Aorta (tissue), 5 donors: ENCODE measurements around the gene PHLDB2. TPM values are rescaled to one million over a fixed set of nuclear protein-coding genes. Genes with fewer than 3 reads are reported as not detected.
A peak's percentile ranks its signal among the peaks of the same experiment; 100 is the strongest.

Experiments used
- ATAC-seq: fragments of 200-7000 bp; cut with Tn5 transposase; one replicate; pipeline ENCODE4 v1.9.1; 2022; ENCODE audit warnings: moderate library complexity; ENCODE audit not compliant: low FRiP score
- DNase-seq, 2 donors: peaks; one replicate each; pipeline ENCODE4 v3.0.0-alpha.2; 2020
- H3K27ac ChIP-seq, 2 donors: one replicate each; pipeline ENCODE4 v1.5.1; 2013; ENCODE audit warnings: low read length in 2 of 2, mild to moderate bottlenecking in 2 of 2, moderate library complexity in 2 of 2, control low read depth in 1 of 2, inconsistent platforms in 1 of 2, low read depth in 1 of 2
- H3K27me3 ChIP-seq, 2 donors: one replicate each; pipeline ENCODE4 v1.6.1; 2013; ENCODE audit warnings: control low read depth in 1 of 2, low read length in 1 of 2, mild to moderate bottlenecking in 1 of 2, moderate library complexity in 1 of 2; ENCODE audit not compliant: insufficient read depth in 2 of 2, control insufficient read depth in 1 of 2
- H3K36me3 ChIP-seq, 2 donors: one replicate each; pipeline ENCODE4 v1.6.1; 2013; ENCODE audit warnings: control low read depth in 1 of 2, low read length in 1 of 2, mild to moderate bottlenecking in 1 of 2; ENCODE audit not compliant: insufficient read depth in 2 of 2, control insufficient read depth in 1 of 2
- H3K4me1 ChIP-seq, 2 donors: one replicate each; pipeline ENCODE4 v1.6.1; 2013; ENCODE audit warnings: low read length in 2 of 2, control low read depth in 1 of 2, mild to moderate bottlenecking in 1 of 2, moderate library complexity in 1 of 2; ENCODE audit not compliant: insufficient read depth in 2 of 2, control insufficient read depth in 1 of 2
- H3K4me3 ChIP-seq, 2 donors: one replicate each; pipeline ENCODE4 v1.5.1; 2013; ENCODE audit warnings: low read length in 2 of 2, control low read depth in 1 of 2, mild to moderate bottlenecking in 1 of 2
- H3K9me3 ChIP-seq: one replicate; pipeline ENCODE4 v1.6.1; 2013; ENCODE audit warnings: mild to moderate bottlenecking, low read length; ENCODE audit not compliant: control insufficient read depth
- WGBS, 2 donors: extraction: QIAGEN DNeasy Blood & Tissue Kit; methylation state at CpG; one replicate each; pipeline ENCODE4 v1.1.7; 2013; 5-methylcytosine and 5-hydroxymethylcytosine counted together
- intact Hi-C, 2 donors: fragments of 100-400 bp; cut with DNase I; formaldehyde crosslinking; loops; one replicate each; pipeline versions ENCODE4 v1.14.2 to v1.15.0; 2022
- polyA plus RNA-seq, 2 donors: library from polyadenylated mRNA; stranded (reverse); fragments of 200-250 nt; gene quantifications; one replicate each; pipeline ENCODE4 v1.2.3, GENCODE V29; 2013
- total RNA-seq, 2 donors: library from RNA; stranded (reverse); fragmentation: NEBNext Ultra II Directional; extraction: Animal tissue kit (Norgen Biotek cat#: 25700); gene quantifications; one replicate each; pipeline ENCODE4 v1.2.1, GENCODE V29; 2021
- donor health status: healthy with polysubstance abuse.
- donor health status: Bipolar disorder and iron deficiency.
- donor health status: DM: no; HTN: no; CAD: no.
- donor health status: DM: no; HTN: no; CAD: no.
- donor health status: DM: yes; HTN: yes; CAD: no.

The PHLDB2 gene
- total and polyA plus RNA-seq, 4 donors: 25.9 to 175 (median 112) TPM

DNA sequence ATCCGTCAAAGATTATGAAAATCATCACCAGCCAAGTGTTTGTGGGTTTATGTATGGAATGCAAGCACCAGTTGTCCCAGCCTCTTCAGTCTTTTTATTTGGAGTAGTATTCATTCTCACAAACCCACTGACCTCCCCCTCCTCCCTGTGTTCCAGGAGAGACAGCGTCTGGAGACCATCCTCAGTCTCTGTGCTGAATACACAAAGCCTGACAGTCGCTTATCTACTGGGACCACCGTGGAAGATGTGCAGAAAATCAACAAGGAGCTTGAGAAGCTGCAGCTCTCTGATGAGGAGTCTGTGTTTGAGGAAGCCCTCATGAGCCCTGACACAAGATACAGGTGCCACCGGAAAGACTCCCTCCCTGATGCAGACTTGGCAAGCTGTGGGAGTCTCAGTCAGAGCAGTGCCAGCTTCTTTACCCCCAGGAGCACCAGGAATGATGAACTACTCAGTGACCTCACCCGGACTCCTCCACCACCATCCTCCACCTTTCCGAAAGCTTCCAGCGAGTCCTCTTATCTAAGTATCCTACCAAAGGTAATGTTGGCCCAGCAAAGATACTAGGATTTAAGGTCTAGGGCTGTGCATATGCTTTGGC lies 54.2 kb downstream of the PHLDB2 start:
- Histone ChIP-seq H3K27ac (no peak overlapping the region), H3K36me3 (peaks cover 2 to 3% of the 10 kb centered on the region in 2 donors), H3K9me3 (no peaks in the 10 kb centered on the region), H3K4me1 (peaks cover 7 to 12% of the 10 kb centered on the region in 2 donors), H3K4me3 (no peak overlapping the region), H3K27me3 (no peaks in the 10 kb centered on the region)
- WGBS, 2 donors: 69 to 73% methylated on average over 8 of the region's 8 CpGs
- ATAC-seq: no peak
- intact Hi-C loops: loop anchor here (5.0 kb wide), 2 partner anchors 41 to 51 kb away; no protein-coding TSS in a partner anchor
- no peak for DNase-seq

DNA sequence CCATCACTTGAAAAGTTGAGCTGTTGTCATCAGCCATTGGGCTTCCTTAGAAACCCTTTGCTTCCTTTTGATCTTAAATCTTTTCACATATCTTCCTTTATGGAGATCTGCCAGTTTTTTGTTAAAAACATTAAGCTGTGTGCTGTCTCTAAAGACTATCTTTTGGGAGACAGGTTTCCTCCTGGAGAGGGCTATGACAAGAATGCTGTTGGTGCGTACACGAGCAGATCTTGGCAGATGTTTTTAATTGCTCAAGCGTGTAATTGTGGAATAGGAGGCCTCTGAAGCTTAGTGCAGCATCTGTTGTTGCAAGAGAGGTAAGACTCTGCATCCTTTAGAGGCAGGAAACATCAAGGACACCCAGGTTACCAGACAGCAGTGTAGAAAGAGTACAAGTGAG lies 56.8 kb downstream of the PHLDB2 start:
- no peaks in the 10 kb centered on the region for H3K9me3 ChIP-seq
- H3K4me1 ChIP-seq: peaks cover 4 to 8% of the 10 kb centered on the region in 2 donors
- H3K36me3 ChIP-seq: peaks cover 2 to 6% of the 10 kb centered on the region in 2 donors
- 62 to 71% methylated on average over 3 of the region's 3 CpGs for WGBS, 2 donors
- ATAC-seq (no peak), DNase-seq (no peak)
- no peaks in the 10 kb centered on the region for H3K27me3 ChIP-seq
- H3K4me3 ChIP-seq: no peak overlapping the region
- no peak overlapping the region for H3K27ac ChIP-seq
- intact Hi-C loops: no loop called here

GRCh38 chr3:111917300-111917699 lies 58.2 kb downstream of the PHLDB2 start:
- intact Hi-C loops: no loop called here
- ATAC-seq (no peak), DNase-seq (no peak)
- H3K36me3 ChIP-seq: peaks cover 2 to 4% of the 10 kb centered on the region in 2 donors
- H3K4me3 ChIP-seq: no peak overlapping the region
- H3K4me1 ChIP-seq: peaks cover 2 to 4% of the 10 kb centered on the region in 2 donors
- no peak overlapping the region for H3K27ac ChIP-seq
- no peaks in the 10 kb centered on the region for H3K9me3 ChIP-seq
- WGBS, 2 donors: 81 to 82% methylated on average over 1 of the region's 1 CpG
- no peaks in the 10 kb centered on the region for H3K27me3 ChIP-seq

GRCh38 chr3:111919370-111920065 lies 60.5 kb downstream of the PHLDB2 start:
- DNase-seq: no peak
- no peaks in the 10 kb centered on the region for H3K27me3 ChIP-seq
- intact Hi-C loops: no loop called here
- 85 to 91% methylated on average over 9 of the region's 9 CpGs for WGBS, 2 donors
- peaks cover 2 to 14% of the 10 kb centered on the region in 2 donors for H3K4me1 ChIP-seq
- H3K36me3 ChIP-seq: peaks cover 0 to 4% of the 10 kb centered on the region in 2 donors
- no peak overlapping the region for H3K4me3 ChIP-seq
- no peak overlapping the region for H3K27ac ChIP-seq
- H3K9me3 ChIP-seq: no peaks in the 10 kb centered on the region
- no peak for ATAC-seq

DNA sequence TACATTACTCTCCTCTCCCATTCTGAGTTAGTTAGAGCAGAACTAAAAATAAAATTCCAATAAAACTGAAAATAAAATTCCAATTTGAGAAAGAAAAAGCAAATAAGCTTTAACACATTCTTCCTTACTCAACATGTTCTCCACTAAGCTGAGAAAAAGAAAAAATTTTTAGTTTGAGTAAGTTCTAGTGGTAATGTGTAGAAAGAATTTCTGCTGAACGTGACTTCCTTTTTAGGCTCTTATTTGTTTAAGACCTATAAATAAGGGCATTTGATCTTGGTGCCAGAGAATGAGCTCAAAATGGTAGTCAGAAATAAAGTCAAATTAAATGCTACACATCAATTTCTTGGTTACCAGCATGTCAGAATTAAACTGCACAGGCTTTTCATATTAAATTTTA lies 62.1 kb downstream of the PHLDB2 start:
- ATAC-seq (no peak), DNase-seq (no peak)
- H3K36me3 ChIP-seq: peaks cover 0 to 4% of the 10 kb centered on the region in 2 donors
- no peaks in the 10 kb centered on the region for H3K9me3 ChIP-seq
- no peak overlapping the region for H3K4me3 ChIP-seq
- intact Hi-C loops: no loop called here
- H3K27me3 ChIP-seq: no peaks in the 10 kb centered on the region
- peaks cover 4 to 9% of the 10 kb centered on the region in 2 donors for H3K4me1 ChIP-seq
- H3K27ac ChIP-seq: peak overlapping the region in 1 of 2 donors; percentile 80
- 5 to 10% methylated on average over 1 of the region's 1 CpG for WGBS, 2 donors

DNA sequence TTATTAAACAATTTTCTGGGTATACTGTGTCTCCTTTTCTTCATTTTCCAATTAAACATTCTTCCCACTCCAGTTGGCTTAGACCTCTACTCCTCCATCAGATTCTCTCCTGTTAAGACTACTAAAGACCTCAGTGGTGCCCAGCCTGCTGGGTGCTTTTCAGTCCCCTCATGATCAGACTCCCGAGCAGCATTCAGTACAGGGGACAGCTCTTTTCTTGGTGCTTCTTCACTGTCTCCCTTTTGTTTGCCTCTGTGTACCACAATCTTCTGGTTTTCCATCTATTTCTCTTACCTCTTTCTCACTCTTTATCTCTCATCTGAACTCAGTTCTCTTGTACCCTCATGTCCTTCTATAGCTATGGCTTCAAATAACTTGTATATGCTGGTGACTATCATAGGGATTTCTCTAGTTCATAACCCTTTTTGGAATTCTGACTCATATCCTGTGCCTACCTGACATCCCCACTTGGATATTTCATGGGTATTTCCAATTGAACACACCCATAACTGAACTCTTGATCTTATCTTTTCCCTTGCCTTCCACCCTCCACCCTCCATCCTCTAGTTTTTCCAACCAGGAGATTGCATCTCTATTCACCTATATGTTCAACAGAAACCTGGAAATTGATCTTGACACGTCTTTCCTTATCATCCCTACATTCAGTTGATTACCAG lies 64.2 kb downstream of the PHLDB2 start:
- DNase-seq (no peak), ATAC-seq (no peak)
- WGBS, 2 donors: 0 to 38% methylated on average over 2 of the region's 2 CpGs
- no peak overlapping the region for H3K4me3 ChIP-seq
- peak overlapping the region in 1 of 2 donors; percentile 47 for H3K27ac ChIP-seq
- peaks cover 4 to 9% of the 10 kb centered on the region in 2 donors for H3K4me1 ChIP-seq
- intact Hi-C loops: no loop called here
- peaks cover 0 to 4% of the 10 kb centered on the region in 2 donors for H3K36me3 ChIP-seq
- H3K27me3 ChIP-seq: no peaks in the 10 kb centered on the region
- no peaks in the 10 kb centered on the region for H3K9me3 ChIP-seq

DNA sequence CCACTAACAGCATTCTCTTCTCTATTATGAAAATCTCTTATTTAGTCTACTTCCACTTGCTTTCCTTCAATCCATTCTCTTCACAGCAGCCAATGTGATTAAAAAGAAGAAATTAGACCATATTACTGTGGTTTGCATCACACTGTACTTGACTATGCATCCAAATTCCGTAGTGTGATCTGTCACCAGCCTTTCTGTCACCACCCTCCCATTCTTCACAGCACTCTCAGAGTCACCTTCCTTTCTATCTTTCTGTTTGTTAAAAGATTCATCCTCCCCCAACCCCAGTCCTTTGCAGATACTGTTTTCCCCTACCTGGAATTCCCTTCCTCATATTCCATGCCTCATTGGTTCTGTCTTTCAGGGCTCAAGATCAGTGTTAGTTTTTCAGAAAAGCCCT lies 64.7 kb downstream of the PHLDB2 start:
- H3K4me1 ChIP-seq: peaks cover 4 to 9% of the 10 kb centered on the region in 2 donors
- 0% methylated on average over 1 of the region's 1 CpG for WGBS, 2 donors
- intact Hi-C loops: no loop called here
- no peaks in the 10 kb centered on the region for H3K27me3 ChIP-seq
- no peaks in the 10 kb centered on the region for H3K9me3 ChIP-seq
- DNase-seq (no peak), ATAC-seq (no peak)
- peak overlapping the region in 1 of 2 donors; percentile 69 for H3K27ac ChIP-seq
- no peak overlapping the region for H3K4me3 ChIP-seq
- H3K36me3 ChIP-seq: peaks cover 0 to 2% of the 10 kb centered on the region in 2 donors

DNA sequence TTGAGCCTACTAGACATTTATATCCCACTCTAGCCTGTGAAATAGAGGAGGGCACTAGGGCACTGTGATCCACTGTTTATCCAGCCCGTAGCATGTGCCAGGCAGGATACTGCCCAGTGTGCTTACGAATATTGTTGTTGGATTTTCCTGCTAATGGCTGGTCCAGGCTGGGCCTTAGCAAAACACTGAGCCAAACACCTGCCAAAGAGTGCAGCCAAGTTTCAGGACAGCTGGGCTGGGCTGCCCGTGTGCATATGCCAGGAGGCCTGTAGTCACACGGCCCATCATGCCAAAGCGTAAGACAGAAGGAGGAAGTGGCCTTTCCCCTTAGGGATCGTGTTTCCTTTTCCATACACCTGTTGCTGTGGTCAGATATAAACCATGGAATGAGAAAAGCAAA lies 65.2 kb downstream of the PHLDB2 start:
- ATAC-seq: peak; percentile 93
- intact Hi-C loops: no loop called here
- WGBS, 2 donors: 2 to 5% methylated on average over 6 of the region's 6 CpGs
- no peak overlapping the region for H3K4me3 ChIP-seq
- DNase-seq: peak; percentile 81 to 82
- H3K36me3 ChIP-seq: peaks cover 0 to 2% of the 10 kb centered on the region in 2 donors
- no peaks in the 10 kb centered on the region for H3K27me3 ChIP-seq
- peaks cover 4 to 9% of the 10 kb centered on the region in 2 donors for H3K4me1 ChIP-seq
- peak overlapping the region in 1 of 2 donors; percentile 34 for H3K27ac ChIP-seq
- H3K9me3 ChIP-seq: no peaks in the 10 kb centered on the region
